VCaP (cell line): Measurements from ENCODE around the gene MGLL.

ENCODE experiments used
- H3K27ac ChIP-seq: fragments of 450-650 bp; 2 replicates; pipeline ENCODE4 v1.5.1; 2017
- TF ChIP-seq, protein P1 (sequence below): fragments of 450-650 bp; conservative IDR thresholded peaks from 2 replicates; pipeline ENCODE4 v1.5.1; 2017; ENCODE audit warnings: mild to moderate bottlenecking, moderate library complexity

MGLL gene

DNA sequence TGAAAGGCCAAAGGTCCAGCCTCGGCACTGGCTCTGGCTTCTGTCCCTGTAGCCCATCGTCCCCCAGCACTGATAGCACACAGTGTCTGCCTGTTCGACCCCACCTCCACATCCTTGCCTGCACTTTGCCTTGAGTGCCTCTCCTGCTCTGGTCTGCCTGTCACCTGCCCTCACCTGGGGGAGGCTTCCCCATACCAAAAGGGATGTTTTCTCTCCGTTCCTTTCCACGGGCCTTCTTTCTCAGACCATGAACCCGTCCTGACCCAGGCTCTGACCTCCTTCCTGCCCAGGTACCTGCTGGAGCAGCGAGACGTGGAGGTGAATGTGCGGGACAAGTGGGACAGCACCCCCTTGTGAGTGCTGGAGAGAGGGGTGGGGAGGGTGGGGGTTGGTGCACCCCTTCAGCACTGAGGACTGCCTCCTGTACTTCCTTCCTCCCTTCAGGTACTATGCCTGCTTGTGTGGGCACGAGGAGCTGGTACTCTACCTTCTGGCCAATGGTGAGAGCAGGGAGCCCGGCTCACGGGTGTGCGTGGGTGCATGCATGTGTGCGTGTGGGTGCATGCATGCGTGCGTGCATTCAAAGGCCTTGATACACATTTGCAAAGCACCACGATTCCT, 148.1 kb downstream of the MGLL start:
- TF ChIP-seq, protein P1, sequence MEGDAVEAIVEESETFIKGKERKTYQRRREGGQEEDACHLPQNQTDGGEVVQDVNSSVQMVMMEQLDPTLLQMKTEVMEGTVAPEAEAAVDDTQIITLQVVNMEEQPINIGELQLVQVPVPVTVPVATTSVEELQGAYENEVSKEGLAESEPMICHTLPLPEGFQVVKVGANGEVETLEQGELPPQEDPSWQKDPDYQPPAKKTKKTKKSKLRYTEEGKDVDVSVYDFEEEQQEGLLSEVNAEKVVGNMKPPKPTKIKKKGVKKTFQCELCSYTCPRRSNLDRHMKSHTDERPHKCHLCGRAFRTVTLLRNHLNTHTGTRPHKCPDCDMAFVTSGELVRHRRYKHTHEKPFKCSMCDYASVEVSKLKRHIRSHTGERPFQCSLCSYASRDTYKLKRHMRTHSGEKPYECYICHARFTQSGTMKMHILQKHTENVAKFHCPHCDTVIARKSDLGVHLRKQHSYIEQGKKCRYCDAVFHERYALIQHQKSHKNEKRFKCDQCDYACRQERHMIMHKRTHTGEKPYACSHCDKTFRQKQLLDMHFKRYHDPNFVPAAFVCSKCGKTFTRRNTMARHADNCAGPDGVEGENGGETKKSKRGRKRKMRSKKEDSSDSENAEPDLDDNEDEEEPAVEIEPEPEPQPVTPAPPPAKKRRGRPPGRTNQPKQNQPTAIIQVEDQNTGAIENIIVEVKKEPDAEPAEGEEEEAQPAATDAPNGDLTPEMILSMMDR: no peak
- H3K27ac ChIP-seq: peak overlapping the region; percentile 85

DNA sequence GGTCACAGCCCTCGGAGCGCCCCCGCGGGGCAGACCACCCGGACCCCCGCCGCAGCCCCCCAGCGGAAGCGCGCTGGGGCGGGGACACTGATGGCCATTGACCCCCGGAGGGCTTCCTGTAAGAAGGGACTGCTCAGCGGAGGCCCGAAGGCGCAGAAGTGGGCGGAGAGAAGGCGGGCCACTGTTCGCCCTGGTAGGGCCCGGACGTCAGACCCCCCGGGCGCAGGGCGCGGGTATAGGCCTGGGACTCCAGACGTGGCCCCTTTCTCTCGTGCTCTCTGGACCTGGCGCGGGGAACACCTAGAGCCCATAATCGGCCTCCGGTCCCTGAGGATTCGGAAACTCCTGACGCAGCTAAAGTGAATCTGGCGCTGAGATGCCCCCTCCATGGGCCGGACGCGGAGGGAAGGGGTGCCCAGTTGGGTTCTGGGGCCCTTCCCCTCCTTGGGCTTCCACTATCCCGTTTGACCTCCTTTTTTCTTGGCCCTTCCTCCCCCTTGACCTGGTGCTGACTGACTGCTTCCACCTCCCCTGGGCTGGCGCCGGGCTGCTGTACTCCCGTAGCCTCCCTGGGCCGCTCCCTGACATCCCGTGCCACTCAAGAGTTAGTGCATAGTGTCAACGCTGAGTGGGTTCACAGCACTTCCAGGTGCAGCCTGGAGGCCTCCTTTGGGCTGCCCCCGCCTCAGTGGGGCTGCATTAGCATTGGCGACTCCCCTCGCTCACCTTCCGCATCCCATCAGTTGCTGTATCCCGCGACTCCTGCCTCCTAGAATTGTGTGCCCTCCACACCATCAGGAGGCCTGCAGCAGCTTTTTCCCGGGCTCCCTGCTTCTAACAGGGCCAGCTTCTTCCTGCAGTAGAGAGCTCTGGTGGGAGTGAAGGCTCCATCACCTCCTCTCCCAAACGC, 148.9 kb downstream of the MGLL start:
- H3K27ac ChIP-seq: peak overlapping the region; percentile 85
- TF ChIP-seq, protein P1: no peak

DNA sequence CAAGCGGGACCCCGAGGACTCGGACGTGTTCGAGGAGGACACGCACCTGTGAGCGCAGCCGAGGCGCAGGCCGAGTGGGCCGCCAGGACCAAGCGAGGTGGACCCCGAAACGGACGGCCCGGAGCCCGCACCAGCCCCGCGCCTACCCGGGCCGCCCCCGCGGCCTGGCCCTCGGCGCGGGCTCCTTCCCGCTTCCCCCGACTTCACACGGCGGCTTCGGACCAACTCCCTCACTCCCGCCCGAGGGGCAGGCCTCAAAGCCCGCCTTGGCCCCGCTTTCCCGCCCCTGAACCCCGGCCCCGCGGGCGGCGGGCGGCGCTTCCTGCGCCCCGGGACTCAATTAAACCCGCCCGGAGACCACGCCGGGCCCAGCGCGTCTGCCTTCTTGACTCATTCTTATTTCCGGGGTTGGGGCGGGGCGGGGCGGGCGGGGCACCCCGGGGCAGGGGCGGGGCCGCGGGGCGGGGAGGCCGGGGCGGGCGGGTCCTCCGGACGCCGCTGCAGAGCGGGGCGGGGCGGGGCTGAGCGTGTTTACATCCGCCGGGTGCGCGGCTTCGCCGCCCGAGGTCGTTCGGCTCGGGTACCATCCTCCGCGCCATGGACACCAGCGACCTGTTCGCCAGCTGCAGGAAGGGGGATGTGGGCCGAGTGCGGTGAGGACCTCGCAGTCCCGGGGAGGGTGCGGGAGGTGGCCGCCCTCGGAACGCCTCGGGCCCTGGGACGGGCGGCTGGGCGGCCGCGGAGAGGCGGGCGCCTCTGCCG, 149.7 kb downstream of the MGLL start, which contains the start of gene ABTB1:
ABTB1 (plus strand) TSS at position 524 of the 762 bp plus-strand sequence; CDS start at position 598, 74 bp downstream.
- H3K27ac ChIP-seq: peak within 1 kb of the TSS; percentile 85
- TF ChIP-seq, protein P1: no peak

DNA sequence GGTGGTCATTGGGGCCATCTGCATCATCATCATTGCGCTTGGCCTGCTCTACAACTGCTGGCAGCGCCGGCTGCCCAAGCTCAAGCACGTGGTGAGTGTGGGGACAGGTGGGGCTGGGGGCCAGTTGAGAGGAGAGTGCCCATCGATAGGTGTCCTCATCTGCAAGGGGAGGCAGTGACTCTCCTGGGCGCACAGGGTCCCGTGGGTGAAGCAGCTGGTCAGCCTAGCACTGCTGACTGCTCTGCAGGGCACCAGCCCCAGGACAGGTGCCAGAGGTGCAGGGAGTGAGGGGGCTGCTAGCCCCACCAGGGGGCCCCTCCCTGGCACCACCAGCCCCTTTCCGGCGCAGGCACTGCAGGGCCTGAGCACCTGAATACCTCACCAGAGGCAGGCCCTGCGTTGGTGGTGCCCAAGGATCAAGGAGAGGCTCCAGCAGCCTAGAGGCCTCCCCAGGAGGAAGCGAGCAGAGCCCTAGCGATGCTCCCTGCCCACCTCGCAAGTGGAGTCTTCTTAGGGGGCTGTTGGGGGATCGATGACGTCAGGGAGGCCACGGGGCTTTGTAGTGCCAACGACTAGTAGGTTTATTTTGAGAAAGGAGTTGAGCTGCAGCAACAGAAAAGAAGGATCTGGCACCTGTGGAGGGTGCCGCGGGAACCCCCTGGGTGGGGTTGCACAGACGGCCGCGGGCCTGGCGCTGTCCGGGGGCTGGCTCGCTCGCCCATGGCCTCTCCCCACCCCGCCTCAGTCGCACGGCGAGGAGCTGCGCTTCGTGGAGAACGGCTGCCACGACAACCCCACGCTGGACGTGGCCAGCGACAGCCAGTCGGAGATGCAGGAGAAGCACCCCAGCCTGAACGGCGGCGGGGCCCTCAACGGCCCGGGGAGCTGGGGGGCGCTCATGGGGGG, 150.5 kb downstream of the MGLL start:
- TF ChIP-seq, protein P1: no peak
- H3K27ac ChIP-seq: peak overlapping the region; percentile 85

DNA sequence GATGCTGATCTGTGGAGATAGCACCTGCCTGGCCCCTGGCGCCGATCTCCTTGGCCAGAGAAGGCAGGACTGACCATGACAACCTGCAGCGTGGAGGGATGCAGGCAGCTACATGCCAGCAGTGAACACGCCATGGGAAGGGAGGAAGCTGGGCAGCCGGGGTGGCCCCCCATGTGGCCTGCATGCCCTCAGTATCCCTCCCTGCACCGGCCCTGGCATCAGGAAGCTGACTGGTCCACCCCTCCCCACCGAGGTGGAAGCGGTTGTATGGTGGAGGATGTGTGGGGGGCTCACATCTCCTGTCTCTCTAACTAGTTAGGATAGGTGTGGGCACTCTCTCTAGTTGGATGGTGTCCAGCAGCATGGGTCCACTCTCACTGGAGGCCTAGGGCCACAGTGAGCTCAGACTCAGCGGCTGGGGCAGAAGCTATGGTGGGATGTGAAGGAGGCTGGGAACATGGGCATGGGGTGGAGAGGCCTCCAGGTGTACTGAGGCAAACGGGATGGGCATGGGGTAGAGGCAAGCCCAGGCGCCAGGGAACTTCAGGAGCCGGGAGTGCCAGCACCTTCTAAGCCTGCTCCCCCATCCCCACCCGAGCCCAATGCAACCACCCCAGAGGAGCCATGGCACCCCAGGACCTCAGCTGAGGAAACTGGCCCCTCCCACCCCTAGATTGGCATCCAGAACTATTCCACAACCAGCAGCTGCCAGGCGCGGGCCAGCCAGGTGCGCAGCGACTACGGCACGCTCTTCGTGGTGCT, 151.4 kb downstream of the MGLL start:
- H3K27ac ChIP-seq: no peak overlapping the region
- TF ChIP-seq, protein P1: no peak

DNA sequence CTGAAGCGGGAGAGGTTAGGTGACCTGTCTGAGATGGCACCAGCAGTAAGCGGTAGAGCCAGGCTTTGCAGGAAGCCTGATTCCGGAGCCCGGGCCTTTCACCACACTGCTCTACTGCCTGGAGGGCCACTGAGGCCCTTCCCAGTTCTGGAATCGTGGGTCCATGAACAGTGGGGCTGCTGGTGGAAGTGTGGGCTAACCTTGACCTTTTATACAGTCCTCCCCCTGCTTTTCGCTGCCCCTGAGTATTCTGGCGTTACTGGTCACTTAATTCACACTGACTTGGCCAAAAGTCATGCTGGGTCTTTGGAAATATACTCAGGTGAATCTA, 152.1 kb downstream of the MGLL start:
- no peak overlapping the region for H3K27ac ChIP-seq
- TF ChIP-seq, protein P1: no peak
